Transverse colon (tissue), 4 donors: Measurements from ENCODE around the gene CDHR3.

ENCODE experiments used
- EP300 ChIP-seq: sonication (generic); formaldehyde crosslinking; IDR thresholded peaks from one replicate; pipeline ENCODE4 v1.6.1; 2017; ENCODE audit warnings: antibody characterized with exemption, low read depth
- POLR2A ChIP-seq: fragments of 450-650 bp; IDR thresholded peaks from one replicate; pipeline ENCODE4 v1.6.1; 2016; ENCODE audit warnings: antibody characterized with exemption, mild to moderate bottlenecking, moderate library complexity
- POLR2AphosphoS5 ChIP-seq, 3 donors: sonication (generic); formaldehyde crosslinking; IDR thresholded peaks; one replicate each; pipeline ENCODE4 v1.6.1; 2016; ENCODE audit warnings: antibody characterized with exemption in 3 of 3
- TF ChIP-seq, protein P1 (sequence below), 5 experiments: fragments of 200-600 bp in 3 of 5; fragments of 450-650 bp in 2 of 5; sonication (generic) in 3 of 5; IDR thresholded peaks; 1 replicate in 2 of 5; 2 replicates in 3 of 5; pipeline ENCODE4 v1.5.1; 2016 to 2017; ENCODE audit warnings: antibody characterized with exemption in 5 of 5, inconsistent platforms in 3 of 5, mild to moderate bottlenecking in 2 of 5, moderate library complexity in 1 of 5

DNA sequence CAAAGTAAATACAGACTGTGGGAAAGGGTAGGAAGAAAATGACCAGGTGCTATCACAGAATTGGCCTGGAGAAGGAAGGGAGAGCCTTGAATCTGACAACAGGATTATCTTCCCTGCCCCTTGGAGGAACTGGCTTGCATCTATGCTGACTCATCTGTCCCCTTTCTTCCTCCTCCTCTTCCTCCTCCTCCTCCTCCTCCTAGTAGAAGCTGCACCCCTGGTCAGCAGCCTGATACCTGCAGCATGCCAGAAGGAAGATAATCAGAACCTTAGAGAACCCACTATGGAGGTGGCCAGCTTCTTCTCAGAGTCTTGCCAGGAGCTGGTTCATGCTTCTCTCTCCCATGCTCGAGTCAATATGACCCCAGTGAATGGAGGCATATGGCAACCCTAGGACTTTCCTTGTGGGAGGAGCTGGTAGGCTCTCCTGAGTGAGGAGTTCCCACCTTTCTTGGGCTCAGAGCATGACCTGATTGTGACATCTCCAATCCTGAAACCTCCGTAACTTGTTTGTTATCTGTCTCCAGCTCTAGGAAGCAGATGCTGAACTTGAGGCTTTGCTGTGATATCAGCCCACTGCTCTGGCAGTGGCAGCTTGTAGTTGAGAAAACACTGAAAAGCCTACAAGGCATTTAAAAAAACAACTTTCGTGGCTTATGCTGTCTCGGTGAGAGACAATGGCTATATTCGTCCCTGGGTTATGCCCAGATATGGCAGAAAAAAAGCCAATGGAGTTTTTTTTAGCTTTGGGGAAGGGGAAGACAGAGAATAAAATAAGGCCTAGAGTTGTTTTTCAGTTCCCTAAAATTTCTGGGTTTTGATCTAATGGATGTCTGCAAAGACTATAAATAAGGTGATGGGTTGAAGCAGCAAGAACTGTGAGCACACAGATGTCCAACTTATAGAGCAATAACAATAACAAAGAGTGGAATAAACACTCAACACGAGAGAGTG is 60.6 kb downstream of the CDHR3 start:
- TF ChIP-seq, protein P1, sequence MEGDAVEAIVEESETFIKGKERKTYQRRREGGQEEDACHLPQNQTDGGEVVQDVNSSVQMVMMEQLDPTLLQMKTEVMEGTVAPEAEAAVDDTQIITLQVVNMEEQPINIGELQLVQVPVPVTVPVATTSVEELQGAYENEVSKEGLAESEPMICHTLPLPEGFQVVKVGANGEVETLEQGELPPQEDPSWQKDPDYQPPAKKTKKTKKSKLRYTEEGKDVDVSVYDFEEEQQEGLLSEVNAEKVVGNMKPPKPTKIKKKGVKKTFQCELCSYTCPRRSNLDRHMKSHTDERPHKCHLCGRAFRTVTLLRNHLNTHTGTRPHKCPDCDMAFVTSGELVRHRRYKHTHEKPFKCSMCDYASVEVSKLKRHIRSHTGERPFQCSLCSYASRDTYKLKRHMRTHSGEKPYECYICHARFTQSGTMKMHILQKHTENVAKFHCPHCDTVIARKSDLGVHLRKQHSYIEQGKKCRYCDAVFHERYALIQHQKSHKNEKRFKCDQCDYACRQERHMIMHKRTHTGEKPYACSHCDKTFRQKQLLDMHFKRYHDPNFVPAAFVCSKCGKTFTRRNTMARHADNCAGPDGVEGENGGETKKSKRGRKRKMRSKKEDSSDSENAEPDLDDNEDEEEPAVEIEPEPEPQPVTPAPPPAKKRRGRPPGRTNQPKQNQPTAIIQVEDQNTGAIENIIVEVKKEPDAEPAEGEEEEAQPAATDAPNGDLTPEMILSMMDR (IDR thresholded peaks at IDR 0.05), result no peak
- TF ChIP-seq POLR2A (no peak), POLR2AphosphoS5 (IDR thresholded peaks at IDR 0.05) (no peak), EP300 (no peak)
